ENCODE measurements around the gene TMEM196. TPM values are rescaled to one million over a fixed set of nuclear protein-coding genes. Genes with fewer than 3 reads are reported as not detected.

Gene TMEM196
- total and polyA plus RNA-seq, 3 experiments from 2014 or later: not detected

- Histone ChIP-seq H3K9me3 (ENCODE audit: low read length) (no peaks in the 10 kb centered on the region), H3K4me1 (ENCODE audit: insufficient read depth, low read length) (no peaks in the 10 kb centered on the region), H3K4me3 (ENCODE audit: low read length) (no peak overlapping the region), H3K36me3 (ENCODE audit: insufficient read depth, low read length) (no peaks in the 10 kb centered on the region), H3K27ac (ENCODE audit: low read depth, low read length) (no peak overlapping the region), H3K27me3 (ENCODE audit: insufficient read depth, low read length, poor library complexity, severe bottlenecking) (no peaks in the 10 kb centered on the region)
- H3K9me3 Mint-ChIP-seq: peaks cover 0 to 5% (median 2%) of the 10 kb centered on the region in 5 donors
- H3K27me3 Mint-ChIP-seq: no peaks in the 10 kb centered on the region
- H3K36me3 Mint-ChIP-seq: no peaks in the 10 kb centered on the region
- H3K27ac Mint-ChIP-seq: no peak overlapping the region
- H3K4me3 Mint-ChIP-seq: no peak overlapping the region
- ChIA-PET CTCF (no interaction called here), POLR2A (no interaction called here)
- no peak for DNase-seq
- H3K4me1 Mint-ChIP-seq: peaks cover 0 to 7% (median 0%) of the 10 kb centered on the region in 3 donors
Observed at GRCh38 chr7:19681596-19681995, 91.8 kb downstream of the TMEM196 start.

- CTCF ChIA-PET: no interaction called here
- no peak for DNase-seq
- H3K4me3 Mint-ChIP-seq: no peak overlapping the region
- H3K27ac Mint-ChIP-seq: no peak overlapping the region
- Histone ChIP-seq H3K4me1 (ENCODE audit: insufficient read depth, low read length) (no peaks in the 10 kb centered on the region), H3K36me3 (ENCODE audit: insufficient read depth, low read length) (no peaks in the 10 kb centered on the region), H3K9me3 (ENCODE audit: low read length) (no peaks in the 10 kb centered on the region), H3K27me3 (ENCODE audit: insufficient read depth, low read length, poor library complexity, severe bottlenecking) (no peaks in the 10 kb centered on the region), H3K27ac (ENCODE audit: low read depth, low read length) (no peak overlapping the region), H3K4me3 (ENCODE audit: low read length) (no peak overlapping the region)
- H3K4me1 Mint-ChIP-seq: peaks cover 0 to 7% (median 0%) of the 10 kb centered on the region in 3 donors
- no peaks in the 10 kb centered on the region for H3K36me3 Mint-ChIP-seq
- peaks cover 0 to 2% (median 0%) of the 10 kb centered on the region in 5 donors for H3K9me3 Mint-ChIP-seq
- POLR2A ChIA-PET: no interaction called here
- no peaks in the 10 kb centered on the region for H3K27me3 Mint-ChIP-seq
Observed at GRCh38 chr7:19677180-19677579, 96.2 kb downstream of the TMEM196 start.

- H3K4me3 ChIP-seq (ENCODE audit: low read length): no peak overlapping the region
- CTCF ChIA-PET: no interaction called here
- no peaks in the 10 kb centered on the region for H3K36me3 Mint-ChIP-seq
Observed at GRCh38 chr7:19675816-19676215, 97.6 kb downstream of the TMEM196 start.

GRCh38 chr7:19674266-19674960, 99.0 kb downstream of the TMEM196 start:
- H3K4me3 Mint-ChIP-seq: no peak overlapping the region
- DNase-seq: no peak
- Histone ChIP-seq H3K36me3 (ENCODE audit: insufficient read depth, low read length) (no peaks in the 10 kb centered on the region), H3K9me3 (ENCODE audit: low read length) (no peaks in the 10 kb centered on the region), H3K27me3 (ENCODE audit: insufficient read depth, low read length, poor library complexity, severe bottlenecking) (no peaks in the 10 kb centered on the region), H3K4me1 (ENCODE audit: insufficient read depth, low read length) (no peaks in the 10 kb centered on the region), H3K4me3 (ENCODE audit: low read length) (no peak overlapping the region), H3K27ac (ENCODE audit: low read depth, low read length) (no peak overlapping the region)
- H3K27ac Mint-ChIP-seq: no peak overlapping the region
- ChIA-PET POLR2A (no interaction called here), CTCF (no interaction called here)
- no peaks in the 10 kb centered on the region for H3K36me3 Mint-ChIP-seq
- H3K27me3 Mint-ChIP-seq: peaks cover 0 to 7% of the 10 kb centered on the region in 2 donors
- peaks cover 0 to 2% (median 0%) of the 10 kb centered on the region in 5 donors for H3K9me3 Mint-ChIP-seq
- H3K4me1 Mint-ChIP-seq: peaks cover 0 to 7% (median 0%) of the 10 kb centered on the region in 3 donors

More at GRCh38 chr7:19675816-19676215, 97.6 kb downstream of the TMEM196 start:
- peak overlapping the region in 1 of 8 donors; percentile 47 for H3K27ac Mint-ChIP-seq
- peaks cover 0 to under 1% of the 10 kb centered on the region in 2 donors for H3K27me3 Mint-ChIP-seq
- no peak overlapping the region for H3K4me3 Mint-ChIP-seq
- Histone ChIP-seq H3K4me1 (ENCODE audit: insufficient read depth, low read length) (no peaks in the 10 kb centered on the region), H3K27ac (ENCODE audit: low read depth, low read length) (no peak overlapping the region), H3K27me3 (ENCODE audit: insufficient read depth, low read length, poor library complexity, severe bottlenecking) (no peaks in the 10 kb centered on the region), H3K36me3 (ENCODE audit: insufficient read depth, low read length) (no peaks in the 10 kb centered on the region), H3K9me3 (ENCODE audit: low read length) (no peaks in the 10 kb centered on the region)
- peaks cover 0 to 7% (median 0%) of the 10 kb centered on the region in 3 donors for H3K4me1 Mint-ChIP-seq
- POLR2A ChIA-PET: no interaction called here
- H3K9me3 Mint-ChIP-seq: peaks cover 0 to 2% (median 0%) of the 10 kb centered on the region in 5 donors
- DNase-seq: no peak

GRCh38 chr7:19670806-19671205, 102.6 kb downstream of the TMEM196 start:
- Mint-ChIP-seq H3K9me3 (peaks cover 0 to under 1% (median 0%) of the 10 kb centered on the region in 5 donors), H3K4me1 (no peaks in the 10 kb centered on the region)

More at GRCh38 chr7:19670806-19671205, 102.6 kb downstream of the TMEM196 start:
- no peaks in the 10 kb centered on the region for H3K36me3 Mint-ChIP-seq
- H3K4me1 ChIP-seq (ENCODE audit: insufficient read depth, low read length): no peaks in the 10 kb centered on the region
- H3K27ac ChIP-seq (ENCODE audit: low read depth, low read length): no peak overlapping the region
- no peak overlapping the region for H3K4me3 ChIP-seq (ENCODE audit: low read length)
- no peaks in the 10 kb centered on the region for H3K9me3 ChIP-seq (ENCODE audit: low read length)
- ChIA-PET POLR2A (no interaction called here), CTCF (no interaction called here)
- H3K4me3 Mint-ChIP-seq: no peak overlapping the region
- no peaks in the 10 kb centered on the region for H3K27me3 ChIP-seq (ENCODE audit: insufficient read depth, low read length, poor library complexity, severe bottlenecking)
- H3K27ac Mint-ChIP-seq: peak overlapping the region in 1 of 8 donors; percentile 17
- H3K36me3 ChIP-seq (ENCODE audit: insufficient read depth, low read length): no peaks in the 10 kb centered on the region
- peaks cover 0 to 7% of the 10 kb centered on the region in 2 donors for H3K27me3 Mint-ChIP-seq
- no peak for DNase-seq

Other genes with a start within 250 kb of the TMEM196 start
- gene POLR1F, start 64.6 kb downstream of the TMEM196 start, total RNA-seq: 10 to 100 TPM; 30.6 to 35.5 TPM
- gene POLR1F, start 64.6 kb downstream of the TMEM196 start, polyA plus RNA-seq: 40.3 TPM